A549 (cell line): Measurements from ENCODE around the gene NEDD4L. TPM values are rescaled to one million over a fixed set of nuclear protein-coding genes. Genes with fewer than 3 reads are reported as not detected.

Experiments
- ATAC-seq, 2 experiments: fragments of 200-7000 bp in 1 of 2; fragments of >200 bp in 1 of 2; cut with Nextera tagmentation in 1 of 2; cut with Tn5 transposase in 1 of 2; 3 replicates each; pipeline versions ENCODE4 v1.8.0 to v1.9.1; 2018 to 2020; ENCODE audit warnings: mild to moderate bottlenecking in 1 of 2, moderate library complexity in 1 of 2
- CTCF ChIA-PET: fragments of 300-600 bp; sonication (Branson Sonifier 250); formaldehyde crosslinking; extraction: SDS; loops from one replicate; lab custom pipeline; 2021; ENCODE audit warnings: antibody characterized with exemption, inconsistent platforms; lab: Yijun Ruan, JAX
- POLR2A ChIA-PET: fragments of 350-600 bp; formaldehyde crosslinking; extraction: SDS; loops from one replicate; lab custom pipeline; 2021; ENCODE audit warnings: antibody characterized with exemption, inconsistent platforms; lab: Yijun Ruan, JAX
- DNase-seq, 2 experiments: peaks; one replicate each; pipeline versions ENCODE4 v3.0.0 to v3.0.0-alpha.2; 2011 to 2016; ENCODE audit warnings: low read depth in 1 of 2, low spot score in 1 of 2
- FAIRE-seq: peaks from 2 replicates; lab custom pipeline; 2011; peaks lifted over from hg19 to GRCh38; lab: Jason Lieb, UNC
- H3K27ac ChIP-seq, 2 experiments: fragments of >200 bp; sonication (Bioruptor Twin); formaldehyde crosslinking; 3 replicates each; pipeline ENCODE4 v1.5.1; 2016 to 2017
- H3K4me1 ChIP-seq: fragments of >200 bp; sonication (Bioruptor Twin); formaldehyde crosslinking; 3 replicates; pipeline ENCODE4 v1.6.1; 2016
- H3K4me2 ChIP-seq: fragments of >200 bp; sonication (Bioruptor Twin); formaldehyde crosslinking; 3 replicates; pipeline ENCODE4 v1.6.1; 2016
- H3K4me3 ChIP-seq: fragments of >200 bp; sonication (Bioruptor Twin); formaldehyde crosslinking; 3 replicates; pipeline ENCODE4 v1.5.1; 2016
- H3K9me3 ChIP-seq: fragments of >200 bp; sonication (Bioruptor Twin); formaldehyde crosslinking; 3 replicates; pipeline ENCODE4 v1.6.1; 2016
- CBX8 ChIP-seq: fragments of 200-600 bp; sonication (generic); IDR thresholded peaks from 2 replicates; pipeline ENCODE4 v1.6.1; 2016
- EHF ChIP-seq: fragments of 250-450 bp; sonication (Bioruptor Pico); IDR thresholded peaks from 2 replicates; pipeline ENCODE4 v1.5.0; 2020; ENCODE audit warnings: mild to moderate bottlenecking
- ESRRA ChIP-seq: fragments of 150-350 bp; IDR thresholded peaks from 2 replicates; pipeline ENCODE4 v1.6.1; 2014; ENCODE audit warnings: mild to moderate bottlenecking, low read length, borderline replicate concordance
- FOSB ChIP-seq: fragments of 250-450 bp; sonication (Bioruptor Pico); IDR thresholded peaks from 2 replicates; pipeline ENCODE4 v1.5.0; 2020; ENCODE audit warnings: mild to moderate bottlenecking, moderate library complexity
- FOSL2 ChIP-seq, 2 experiments: fragments of 450-650 bp in 1 of 2; fragments of >200 bp in 1 of 2; sonication (Bioruptor Twin) in 1 of 2; formaldehyde crosslinking; IDR thresholded peaks; 2 replicates each; pipeline versions ENCODE4 v1.5.0 to v1.6.1; 2016 to 2020; ENCODE audit warnings: mild to moderate bottlenecking in 1 of 2, moderate library complexity in 1 of 2
- GATA3 ChIP-seq: IDR thresholded peaks from 2 replicates; pipeline ENCODE4 v1.6.1; 2012; ENCODE audit warnings: borderline replicate concordance
- HOXA7 ChIP-seq: fragments of 250-450 bp; sonication (Bioruptor Pico); IDR thresholded peaks from 2 replicates; pipeline ENCODE4 v1.5.0; 2020; ENCODE audit warnings: mild to moderate bottlenecking, moderate library complexity
- HOXB13 ChIP-seq: fragments of 250-450 bp; sonication (Bioruptor Pico); IDR thresholded peaks from 2 replicates; pipeline ENCODE4 v1.5.0; 2020; ENCODE audit warnings: low read depth, mild to moderate bottlenecking, moderate library complexity
- HOXB5 ChIP-seq: fragments of 250-450 bp; sonication (Bioruptor Pico); IDR thresholded peaks from 2 replicates; pipeline ENCODE4 v1.5.0; 2020; ENCODE audit warnings: mild to moderate bottlenecking, moderate library complexity
- JUN ChIP-seq, 2 experiments: fragments of >200 bp; sonication (Bioruptor Twin); formaldehyde crosslinking; IDR thresholded peaks; 2 replicates in 1 of 2; 3 replicates in 1 of 2; pipeline ENCODE4 v1.6.1; 2016 to 2017
- JUNB ChIP-seq: fragments of >200 bp; sonication (Bioruptor Twin); formaldehyde crosslinking; IDR thresholded peaks from 2 replicates; pipeline ENCODE4 v1.6.1; 2016
- MYC ChIP-seq: IDR thresholded peaks from 2 replicates; pipeline ENCODE4 v1.6.1; 2012; ENCODE audit warnings: mild to moderate bottlenecking, inconsistent platforms, low read length, improper control_type of control experiment, borderline replicate concordance
- NFE2L2 ChIP-seq: fragments of 150-350 bp; conservative IDR thresholded peaks from 2 replicates; pipeline ENCODE4 v1.6.1; 2014; ENCODE audit warnings: low read length
- POLR2A ChIP-seq: IDR thresholded peaks from 2 replicates; pipeline ENCODE4 v1.6.1; 2012; ENCODE audit warnings: mild to moderate bottlenecking, low read length
- POLR2AphosphoS2 ChIP-seq: conservative IDR thresholded peaks from 2 replicates; pipeline ENCODE4 v1.6.1; 2012; ENCODE audit warnings: low read length, improper control_type of control experiment, inconsistent platforms
- RARB ChIP-seq: fragments of 250-450 bp; sonication (Bioruptor Pico); IDR thresholded peaks from 2 replicates; pipeline ENCODE4 v1.8.0; 2021; ENCODE audit warnings: mild to moderate bottlenecking, moderate library complexity
- RCOR1 ChIP-seq: fragments of 150-350 bp; IDR thresholded peaks from 2 replicates; pipeline ENCODE4 v1.6.1; 2014; ENCODE audit warnings: antibody characterized with exemption, low read length, low read depth
- RFX5 ChIP-seq: fragments of 450-650 bp; IDR thresholded peaks from 2 replicates; pipeline ENCODE4 v1.7.1; 2014; ENCODE audit warnings: antibody characterized with exemption, mild to moderate bottlenecking, moderate library complexity
- TP53 ChIP-seq: fragments of 250-450 bp; sonication (Bioruptor Pico); IDR thresholded peaks from 2 replicates; pipeline ENCODE4 v1.5.0; 2021; ENCODE audit warnings: mild to moderate bottlenecking, moderate library complexity
- ZFP36 ChIP-seq: fragments of 450-650 bp; IDR thresholded peaks from 2 replicates; pipeline ENCODE4 v1.6.1; 2014; ENCODE audit warnings: borderline replicate concordance; ENCODE audit not compliant: partially characterized antibody
- WGBS: methylation state at CpG from one replicate; pipeline ENCODE4 v1.1.6; 2017; ENCODE audit errors: missing lambda C conversion rate; 5-methylcytosine and 5-hydroxymethylcytosine counted together
- polyA plus RNA-seq, 4 experiments: library from polyadenylated mRNA; depleted of rRNA in 3 of 4; stranded (reverse); fragments of >200 nt; fragmentation: RNase III in 1 of 4; extraction: RNeasy Plus Mini Kit Qiagen cat#74134 plus additional on column Dnase treatment in 1 of 4; gene quantifications; 2 replicates in 3 of 4; 3 replicates in 1 of 4; pipeline ENCODE4 v1.2.3, GENCODE V29; 2011 to 2017
- TF ChIP-seq, protein P1 (sequence below): fragments of >200 bp; sonication (Bioruptor Twin); formaldehyde crosslinking; IDR thresholded peaks from 2 replicates; pipeline ENCODE4 v1.6.1; 2016
- TF ChIP-seq, protein P2 (sequence below): fragments of 150-350 bp; IDR thresholded peaks from 2 replicates; pipeline ENCODE4 v1.6.1; 2014; ENCODE audit warnings: low read depth, mild to moderate bottlenecking, low read length
- TF ChIP-seq, protein P3 (sequence below): fragments of 450-650 bp; IDR thresholded peaks from 2 replicates; pipeline ENCODE4 v1.6.1; 2014; ENCODE audit warnings: antibody characterized with exemption
- TF ChIP-seq, protein P4 (sequence below): IDR thresholded peaks from 2 replicates; pipeline ENCODE4 v1.6.1; 2012; ENCODE audit warnings: low read depth, borderline replicate concordance
- TF ChIP-seq, protein P5 (sequence below): IDR thresholded peaks from 2 replicates; pipeline ENCODE4 v1.6.1; 2012

NEDD4L gene
- polyA plus RNA-seq, 2 of the 4 experiments (the other 2 are of a cell fraction) = 18.0 to 36.5 TPM

DNA sequence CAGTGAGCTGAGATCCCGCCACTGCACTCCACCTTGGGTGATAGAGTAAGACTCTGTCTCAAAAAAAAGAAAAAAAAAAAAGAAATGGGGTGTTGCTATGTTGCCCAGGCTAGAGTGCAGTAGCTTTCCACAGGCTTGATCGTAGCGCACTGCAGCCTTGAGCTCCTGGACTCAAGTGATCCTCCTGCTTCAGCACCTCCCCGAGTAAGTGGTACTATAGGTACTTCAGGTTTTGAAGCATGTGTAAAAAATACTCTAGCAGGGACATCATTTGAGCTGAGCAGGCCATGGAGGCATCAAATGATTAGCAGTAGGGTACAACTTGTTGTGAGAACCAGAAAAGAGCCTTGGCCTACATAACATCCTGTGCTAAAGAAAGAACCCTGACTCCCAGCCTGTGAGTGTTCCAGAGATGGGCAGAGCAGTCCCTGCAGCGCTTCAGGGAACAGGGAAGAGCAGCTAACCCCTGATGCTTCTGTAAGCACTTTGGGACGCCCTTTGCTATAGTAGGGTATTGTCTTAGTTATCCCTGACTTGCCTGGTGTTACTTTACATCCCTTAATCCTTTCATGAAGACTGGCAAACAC lies 119.1 kb downstream of the NEDD4L start:
- Histone ChIP-seq H3K4me3 (no peak overlapping the region), H3K9me3 (no peaks in the 10 kb centered on the region), H3K27ac (no peak overlapping the region)
- ChIA-PET POLR2A (no interaction called here), CTCF (no interaction called here)
- DNase-seq = no peak
- TF ChIP-seq, protein P1, sequence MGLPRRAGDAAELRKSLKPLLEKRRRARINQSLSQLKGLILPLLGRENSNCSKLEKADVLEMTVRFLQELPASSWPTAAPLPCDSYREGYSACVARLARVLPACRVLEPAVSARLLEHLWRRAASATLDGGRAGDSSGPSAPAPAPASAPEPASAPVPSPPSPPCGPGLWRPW = no peak
- TF ChIP-seq GATA3 = no peak
- TF ChIP-seq EHF (CRISPR knock-in tag) = no peak
- no peak for TF ChIP-seq JUN (IDR thresholded peaks at IDR 0.05)
- no peak for TF ChIP-seq NFE2L2
- TF ChIP-seq JUNB = no peak
- TF ChIP-seq, protein P2, sequence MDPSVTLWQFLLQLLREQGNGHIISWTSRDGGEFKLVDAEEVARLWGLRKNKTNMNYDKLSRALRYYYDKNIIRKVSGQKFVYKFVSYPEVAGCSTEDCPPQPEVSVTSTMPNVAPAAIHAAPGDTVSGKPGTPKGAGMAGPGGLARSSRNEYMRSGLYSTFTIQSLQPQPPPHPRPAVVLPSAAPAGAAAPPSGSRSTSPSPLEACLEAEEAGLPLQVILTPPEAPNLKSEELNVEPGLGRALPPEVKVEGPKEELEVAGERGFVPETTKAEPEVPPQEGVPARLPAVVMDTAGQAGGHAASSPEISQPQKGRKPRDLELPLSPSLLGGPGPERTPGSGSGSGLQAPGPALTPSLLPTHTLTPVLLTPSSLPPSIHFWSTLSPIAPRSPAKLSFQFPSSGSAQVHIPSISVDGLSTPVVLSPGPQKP = no peak
- TF ChIP-seq, protein P3, sequence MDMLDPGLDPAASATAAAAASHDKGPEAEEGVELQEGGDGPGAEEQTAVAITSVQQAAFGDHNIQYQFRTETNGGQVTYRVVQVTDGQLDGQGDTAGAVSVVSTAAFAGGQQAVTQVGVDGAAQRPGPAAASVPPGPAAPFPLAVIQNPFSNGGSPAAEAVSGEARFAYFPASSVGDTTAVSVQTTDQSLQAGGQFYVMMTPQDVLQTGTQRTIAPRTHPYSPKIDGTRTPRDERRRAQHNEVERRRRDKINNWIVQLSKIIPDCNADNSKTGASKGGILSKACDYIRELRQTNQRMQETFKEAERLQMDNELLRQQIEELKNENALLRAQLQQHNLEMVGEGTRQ = no peak
- no peak for TF ChIP-seq FOSL2 (IDR thresholded peaks at IDR 0.05)
- no peak for TF ChIP-seq FOSL2 (CRISPR knock-in tag; IDR thresholded peaks at IDR 0.05)
- TF ChIP-seq TP53 (CRISPR knock-in tag) = no peak
- TF ChIP-seq, protein P4, sequence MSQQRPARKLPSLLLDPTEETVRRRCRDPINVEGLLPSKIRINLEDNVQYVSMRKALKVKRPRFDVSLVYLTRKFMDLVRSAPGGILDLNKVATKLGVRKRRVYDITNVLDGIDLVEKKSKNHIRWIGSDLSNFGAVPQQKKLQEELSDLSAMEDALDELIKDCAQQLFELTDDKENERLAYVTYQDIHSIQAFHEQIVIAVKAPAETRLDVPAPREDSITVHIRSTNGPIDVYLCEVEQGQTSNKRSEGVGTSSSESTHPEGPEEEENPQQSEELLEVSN = no peak
- no peak for TF ChIP-seq MYC
- TF ChIP-seq HOXA7 = no peak
- no peak for TF ChIP-seq RFX5
- no peak for TF ChIP-seq FOSB (CRISPR knock-in tag)
- TF ChIP-seq ESRRA = no peak
- TF ChIP-seq, protein P5, sequence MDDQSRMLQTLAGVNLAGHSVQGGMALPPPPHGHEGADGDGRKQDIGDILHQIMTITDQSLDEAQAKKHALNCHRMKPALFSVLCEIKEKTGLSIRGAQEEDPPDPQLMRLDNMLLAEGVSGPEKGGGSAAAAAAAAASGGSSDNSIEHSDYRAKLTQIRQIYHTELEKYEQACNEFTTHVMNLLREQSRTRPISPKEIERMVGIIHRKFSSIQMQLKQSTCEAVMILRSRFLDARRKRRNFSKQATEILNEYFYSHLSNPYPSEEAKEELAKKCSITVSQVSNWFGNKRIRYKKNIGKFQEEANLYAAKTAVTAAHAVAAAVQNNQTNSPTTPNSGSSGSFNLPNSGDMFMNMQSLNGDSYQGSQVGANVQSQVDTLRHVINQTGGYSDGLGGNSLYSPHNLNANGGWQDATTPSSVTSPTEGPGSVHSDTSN = no peak
- TF ChIP-seq, all 56 proteins: peak for 0
- no peak for ATAC-seq
- WGBS = 92% methylated on average over 6 of the region's 6 CpGs
- no peaks in the 10 kb centered on the region for H3K4me1 ChIP-seq
- H3K4me2 ChIP-seq = no peak overlapping the region
- no peak for FAIRE-seq

DNA sequence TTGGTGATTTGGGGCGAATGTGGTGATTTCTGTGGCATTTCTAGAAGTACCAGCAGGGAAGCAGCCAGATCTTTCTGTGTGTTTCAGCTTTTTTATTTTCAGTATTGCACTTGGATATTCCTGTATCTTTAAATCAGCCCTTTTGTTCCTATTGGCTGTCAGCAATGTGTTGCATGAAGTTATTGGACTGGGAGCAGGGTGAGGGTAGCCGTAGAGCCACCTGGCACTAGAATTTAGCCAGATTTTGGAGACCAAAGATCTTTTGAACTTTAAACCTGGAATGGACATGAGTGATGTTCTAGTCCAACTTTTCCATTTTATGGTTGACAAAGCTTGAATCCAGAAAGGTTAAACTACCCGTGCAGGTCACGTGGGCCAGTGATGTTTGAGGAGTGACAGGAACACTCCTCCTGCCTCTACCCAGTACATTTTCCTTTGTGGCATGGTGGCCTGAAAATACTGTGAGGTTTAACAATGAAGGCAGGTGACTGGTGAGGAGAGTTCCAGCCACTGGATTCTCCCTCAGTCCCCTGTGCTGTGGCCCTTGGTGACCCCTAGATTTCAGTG lies 122.3 kb downstream of the NEDD4L start:
- POLR2A ChIA-PET = no interaction called here
- DNase-seq = no peak
- 89% methylated on average over 4 of the region's 4 CpGs for WGBS
- Histone ChIP-seq H3K9me3 (no peaks in the 10 kb centered on the region), H3K4me2 (no peak overlapping the region), H3K4me1 (no peaks in the 10 kb centered on the region), H3K27ac (no peak overlapping the region), H3K4me3 (no peak overlapping the region)
- FAIRE-seq = no peak
- no peak for ATAC-seq
- TF ChIP-seq EHF (CRISPR knock-in tag) (no peak), HOXB5 (no peak), POLR2AphosphoS2 (no peak), TP53 (CRISPR knock-in tag) (no peak), RARB (CRISPR knock-in tag) (no peak), CBX8 (no peak), JUN (IDR thresholded peaks at IDR 0.05) (no peak), ESRRA (no peak), RFX5 (no peak), ZFP36 (no peak), RCOR1 (no peak), HOXB13 (CRISPR knock-in tag) (no peak), POLR2A (no peak)
- TF ChIP-seq, protein P2 = no peak
- CTCF ChIA-PET = interaction anchor here (2.3 kb wide), 1 partner anchor 15 kb away, joined by 5 read pairs; no protein-coding TSS in a partner anchor
